GM19193 (cell line): ENCODE results near the gene RYR2.

Experiments
- POLR2A ChIP-seq: IDR thresholded peaks from 4 replicates; pipeline ENCODE4 v1.6.1; 2011; ENCODE audit not compliant: insufficient read depth, insufficient read length; ENCODE audit errors: extremely low read depth

Gene RYR2

DNA sequence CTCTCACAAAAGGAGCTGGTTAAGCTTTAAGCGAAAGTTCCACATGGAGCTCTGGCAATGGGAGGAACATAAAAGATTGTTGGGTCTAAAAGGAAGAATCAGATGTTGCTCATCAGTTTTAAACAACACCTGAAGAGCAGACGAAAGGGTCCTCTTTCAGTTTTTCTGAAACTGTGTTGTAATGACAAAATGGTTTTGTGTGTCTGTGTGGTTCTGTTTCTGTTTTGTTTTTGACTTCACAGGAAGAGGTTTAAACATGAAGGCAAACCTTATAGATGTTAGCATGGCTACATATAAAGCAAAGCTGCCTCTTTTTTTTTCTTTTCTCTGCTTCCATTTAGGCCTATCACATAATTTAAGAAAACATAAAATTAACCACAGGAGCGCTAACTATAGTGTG, 712.6 kb downstream of the RYR2 start:
- TF ChIP-seq POLR2A = no peak

DNA sequence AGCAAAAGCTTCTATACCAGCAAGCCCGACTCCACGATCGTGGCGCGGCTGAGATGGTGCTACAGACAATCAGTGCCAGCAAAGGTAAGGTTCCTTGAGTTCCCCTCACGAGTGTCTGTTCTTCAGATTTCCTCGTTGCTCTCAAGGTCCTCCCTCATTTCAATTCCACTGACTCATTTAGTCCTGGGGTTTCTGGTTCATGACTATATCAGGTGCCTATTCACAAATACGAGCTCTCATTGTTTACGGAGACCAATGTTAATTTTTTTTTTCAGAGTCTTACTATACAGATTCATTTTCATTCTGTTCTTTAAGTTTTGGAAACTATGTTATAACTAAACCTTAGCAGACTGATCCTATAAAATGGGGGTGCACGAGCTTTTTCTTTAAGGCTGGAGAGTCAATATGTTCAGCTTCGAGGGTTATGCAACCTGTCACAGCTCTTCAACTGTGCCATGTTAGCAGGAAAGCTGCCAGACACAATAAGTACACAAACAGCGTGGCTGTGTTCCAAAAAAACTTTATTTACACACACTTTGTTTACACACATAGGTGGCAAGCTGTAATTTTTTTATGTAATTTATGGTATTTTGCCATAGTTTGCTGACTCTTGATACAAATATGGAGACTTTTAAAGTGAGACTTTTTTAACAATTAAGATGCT, 714.5 kb downstream of the RYR2 start:
- TF ChIP-seq POLR2A = no peak

DNA sequence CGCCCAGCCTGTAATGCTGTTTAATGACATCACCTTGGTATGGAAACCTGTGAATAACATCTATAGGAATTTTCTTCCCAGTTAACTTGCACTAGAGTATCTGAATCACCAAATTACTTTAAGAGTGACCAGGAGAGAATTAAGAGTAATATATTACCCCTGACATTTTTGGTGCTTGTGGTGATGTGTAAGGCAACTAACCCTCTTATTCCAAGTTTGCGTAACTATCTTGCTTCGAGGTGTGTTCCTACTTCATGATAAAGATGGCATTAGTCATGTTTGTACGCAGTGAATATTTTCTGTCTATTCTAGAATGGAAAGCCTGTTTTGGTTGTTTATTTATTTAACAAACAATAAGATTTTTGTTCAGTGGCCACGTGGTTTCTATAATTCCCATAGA, 717.4 kb downstream of the RYR2 start:
- no peak for TF ChIP-seq POLR2A

DNA sequence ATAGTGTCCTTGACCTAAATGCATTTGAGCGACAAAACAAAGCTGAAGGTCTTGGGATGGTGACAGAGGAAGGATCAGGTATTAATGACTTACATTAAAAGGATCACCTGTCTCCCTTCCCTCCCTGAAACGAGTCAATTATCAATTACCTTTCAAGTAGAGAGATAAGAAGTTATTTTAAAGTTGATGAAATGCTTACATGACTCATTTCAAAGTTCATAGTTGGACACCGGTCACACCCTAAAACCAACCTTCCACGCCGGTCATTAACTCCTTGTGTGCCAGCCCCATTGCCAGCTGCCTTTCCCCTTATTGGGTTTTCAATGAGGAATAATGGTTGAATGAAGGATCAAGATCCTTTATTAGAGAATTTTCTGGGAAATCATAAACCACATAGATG, 719.0 kb downstream of the RYR2 start:
- TF ChIP-seq POLR2A = no peak

DNA sequence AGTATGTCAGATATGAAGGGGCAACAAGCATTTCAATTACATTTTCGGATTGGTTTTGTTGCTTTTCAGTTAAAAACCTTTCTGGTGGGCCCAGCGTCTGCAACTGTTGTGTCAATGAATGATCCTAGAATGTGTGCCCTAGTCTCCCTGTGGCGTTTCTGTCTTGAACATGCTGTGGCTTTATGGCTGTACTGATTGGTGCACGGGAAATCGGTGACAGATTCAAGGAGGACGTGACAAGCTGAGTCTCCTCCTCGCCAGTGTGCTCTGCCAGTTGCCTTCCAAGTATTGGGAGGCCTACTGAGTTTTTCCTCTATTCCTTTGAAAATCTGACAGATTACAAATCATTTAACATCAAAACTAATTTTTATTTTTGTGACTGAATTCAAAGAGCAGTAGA, 721.2 kb downstream of the RYR2 start:
- TF ChIP-seq POLR2A = no peak

DNA sequence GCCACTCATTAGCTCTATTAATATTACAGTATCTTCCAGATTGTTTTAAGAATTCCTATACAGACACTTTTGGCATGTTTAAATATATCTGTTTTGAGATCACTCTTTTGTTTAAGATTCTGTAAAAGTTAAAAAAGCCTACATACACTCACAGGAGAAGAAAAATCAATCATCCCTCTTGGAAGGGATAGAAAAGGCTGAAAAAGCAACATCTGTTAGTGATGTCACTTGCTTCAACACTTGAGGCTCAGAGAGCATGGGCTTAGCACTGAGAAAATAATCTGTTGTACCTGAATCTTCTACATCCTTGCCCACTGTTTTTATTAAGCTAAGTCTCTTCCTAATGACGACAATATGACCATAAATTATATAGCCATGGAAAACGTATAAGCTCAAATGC, 721.8 kb downstream of the RYR2 start:
- TF ChIP-seq POLR2A = no peak

DNA sequence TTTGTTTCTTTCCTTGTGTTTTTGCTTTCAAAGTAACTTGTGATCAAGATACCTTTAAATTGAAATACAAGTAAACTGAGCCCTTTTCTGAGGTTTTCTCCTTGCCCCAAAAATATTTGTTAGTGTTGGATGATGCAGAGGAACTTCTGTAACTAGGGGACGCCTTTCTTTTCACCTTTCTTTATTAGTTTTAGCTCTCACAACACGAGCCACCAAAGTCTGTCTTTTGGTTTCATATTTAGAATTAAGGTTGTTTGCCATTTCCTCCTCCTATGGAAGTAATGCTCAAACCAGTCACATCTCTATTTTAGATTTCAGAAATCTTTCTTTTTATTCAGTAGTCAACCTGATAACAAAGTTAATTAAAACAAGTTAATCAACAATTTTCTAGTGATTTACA, 727.9 kb downstream of the RYR2 start:
- TF ChIP-seq POLR2A = no peak

DNA sequence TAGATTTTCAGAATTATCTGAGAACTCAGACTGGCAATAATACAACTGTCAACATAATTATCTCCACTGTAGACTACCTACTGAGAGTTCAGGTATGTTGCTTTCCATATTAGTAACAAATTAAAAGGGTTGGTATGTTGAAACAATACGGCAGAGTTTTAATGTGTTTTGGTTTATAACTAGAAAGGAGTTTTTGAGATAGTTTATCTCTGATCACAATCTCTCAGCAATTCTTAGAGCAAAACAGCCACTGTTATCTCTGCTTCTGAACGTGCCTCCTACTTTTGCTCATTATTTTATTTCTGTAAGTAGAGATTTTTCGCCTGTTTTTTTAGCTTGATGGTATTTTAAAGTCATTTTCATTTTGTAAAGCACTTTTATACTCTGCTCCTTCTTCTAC, 730.0 kb downstream of the RYR2 start:
- TF ChIP-seq POLR2A = no peak

DNA sequence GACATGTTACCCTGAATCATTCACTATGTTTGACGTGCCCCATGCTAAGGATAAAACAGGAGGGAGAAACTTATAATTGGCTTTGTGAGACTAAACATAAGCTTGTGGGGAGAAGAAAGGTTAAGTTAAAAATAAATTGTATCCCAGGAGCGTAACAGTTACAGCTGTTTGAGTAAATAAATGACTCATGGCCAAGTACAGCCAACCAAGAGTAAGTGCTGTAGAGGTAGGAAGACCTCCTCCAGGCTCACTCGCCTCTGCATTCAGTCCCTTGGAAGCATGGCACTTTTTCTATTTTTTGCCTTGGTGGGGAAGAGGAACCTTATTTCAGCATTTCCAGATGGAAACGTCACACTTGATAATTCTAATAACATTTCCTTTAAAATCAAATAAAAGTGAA, 732.3 kb downstream of the RYR2 start:
- TF ChIP-seq POLR2A = no peak

DNA sequence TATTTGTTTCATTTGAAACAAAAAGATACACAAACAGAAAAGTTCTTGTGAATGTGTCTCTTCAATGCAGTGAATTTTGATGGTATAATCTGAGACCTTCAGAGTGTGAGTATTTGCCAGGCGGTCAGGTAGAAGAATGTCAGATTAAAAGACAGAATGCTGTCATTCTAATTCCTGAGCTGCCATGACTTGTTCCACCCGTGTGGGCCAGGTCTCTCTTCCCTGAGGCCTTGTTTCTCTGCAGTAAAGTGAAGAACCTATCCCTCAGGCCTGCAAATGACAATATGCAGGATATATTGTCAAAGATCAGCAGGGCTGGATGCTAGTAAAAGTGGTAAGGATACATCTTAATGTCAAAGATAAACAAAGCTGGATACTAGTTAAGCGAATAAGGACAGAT, 737.4 kb downstream of the RYR2 start:
- TF ChIP-seq POLR2A = no peak

DNA sequence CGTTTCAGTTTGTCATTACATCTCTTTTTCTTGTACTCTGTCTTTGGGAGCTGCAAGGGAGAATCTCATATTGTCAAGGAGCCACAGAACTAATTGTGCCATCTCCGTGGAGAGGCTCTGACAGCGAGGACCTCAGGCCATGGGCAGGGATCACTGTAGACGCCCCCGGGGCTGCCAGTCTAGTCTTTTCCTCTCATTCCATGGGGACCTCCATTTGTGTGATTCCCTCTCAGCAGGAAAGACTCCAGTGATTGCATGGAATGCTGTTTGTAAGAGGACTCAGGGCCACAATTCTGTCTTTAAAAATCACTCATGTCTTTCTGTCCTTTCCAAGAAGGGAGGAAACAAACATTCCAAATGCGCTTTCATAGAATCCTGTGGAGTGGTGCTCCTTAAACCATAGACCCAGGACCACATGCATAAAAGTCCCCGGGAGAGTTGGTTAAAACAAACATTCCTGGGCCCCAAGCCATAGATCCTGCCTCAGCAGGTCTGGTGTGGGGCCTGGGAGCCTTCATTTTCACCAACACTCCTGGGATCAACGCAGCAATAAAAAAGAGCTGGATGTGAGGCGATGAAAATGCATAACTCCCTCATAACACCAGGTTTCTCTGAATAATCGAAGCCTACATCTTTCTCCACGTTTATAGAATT, 744.2 kb downstream of the RYR2 start:
- TF ChIP-seq POLR2A = no peak

DNA sequence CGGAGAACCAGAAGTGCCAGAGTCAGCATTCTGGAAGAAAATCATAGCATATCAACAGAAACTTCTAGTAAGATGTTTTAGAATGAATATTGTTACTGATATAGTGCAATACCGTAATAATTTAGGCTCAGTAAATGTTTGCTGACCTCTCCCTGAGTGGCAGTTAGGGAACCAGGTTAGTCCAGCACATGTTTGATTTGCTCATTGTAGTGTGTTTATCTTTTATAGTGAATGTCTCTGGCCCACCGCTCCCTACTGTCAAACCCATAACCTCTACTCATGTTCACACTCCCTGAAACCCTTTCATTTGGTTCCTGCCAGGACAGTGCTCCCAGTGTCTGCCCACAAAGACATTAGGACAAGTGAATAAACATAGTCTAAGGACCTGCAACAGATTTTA, 746.1 kb downstream of the RYR2 start:
- no peak for TF ChIP-seq POLR2A

DNA sequence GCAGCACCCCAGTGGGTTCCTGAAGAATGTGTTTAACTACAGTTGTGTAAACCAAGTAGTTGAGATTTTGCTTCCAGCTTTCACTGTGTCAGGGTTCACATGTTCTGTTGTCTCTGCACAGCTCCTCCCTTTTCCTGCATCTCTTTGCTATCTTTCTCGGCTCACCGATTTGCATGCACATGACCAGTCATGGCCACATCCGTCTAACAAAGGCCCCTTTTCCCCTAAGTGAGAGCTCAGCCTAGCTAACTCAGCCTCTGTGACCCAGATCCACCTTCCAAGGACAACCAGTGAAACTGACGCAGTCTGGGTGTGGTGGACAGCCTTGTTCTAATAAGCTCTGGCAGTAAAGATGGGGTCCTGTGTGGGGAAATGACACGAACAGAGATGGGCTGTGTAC, 747.6 kb downstream of the RYR2 start:
- no peak for TF ChIP-seq POLR2A

DNA sequence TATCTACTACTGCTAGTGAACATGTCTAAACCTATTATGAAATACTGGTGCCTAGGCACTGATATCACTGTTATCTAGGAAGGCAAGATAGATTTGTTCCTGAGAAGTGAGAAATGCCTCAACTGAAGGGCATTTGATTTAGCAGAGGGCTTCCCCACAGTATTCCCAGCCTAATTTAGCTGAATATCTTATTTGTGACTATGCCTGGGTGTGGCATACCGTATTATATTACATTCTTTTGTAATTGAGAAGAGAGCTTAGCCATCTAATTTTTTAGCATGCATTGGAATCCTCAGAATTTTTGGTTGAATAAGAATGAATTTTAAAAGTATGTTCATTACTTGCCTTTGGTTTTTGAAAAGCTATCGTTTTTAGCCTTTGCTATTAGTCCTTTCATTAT, 749.6 kb downstream of the RYR2 start:
- no peak for TF ChIP-seq POLR2A

DNA sequence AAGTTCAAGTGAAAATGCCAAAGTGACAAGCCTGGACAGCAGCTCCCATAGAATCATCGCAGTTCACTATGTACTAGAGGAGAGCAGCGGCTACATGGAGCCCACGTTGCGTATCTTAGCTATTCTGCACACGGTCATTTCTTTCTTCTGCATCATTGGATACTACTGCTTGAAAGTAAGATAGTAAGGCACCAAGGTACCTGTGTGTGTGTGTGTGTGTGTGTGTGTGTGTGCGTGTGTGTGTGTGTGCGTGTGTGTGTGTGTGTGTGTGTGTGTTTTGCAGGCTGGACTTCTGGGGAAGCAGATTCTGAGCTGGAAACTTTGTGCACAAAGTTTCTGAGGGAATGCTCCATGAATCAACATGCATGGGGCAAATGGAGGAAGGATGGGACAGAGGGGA, 750.2 kb downstream of the RYR2 start:
- TF ChIP-seq POLR2A = no peak

DNA sequence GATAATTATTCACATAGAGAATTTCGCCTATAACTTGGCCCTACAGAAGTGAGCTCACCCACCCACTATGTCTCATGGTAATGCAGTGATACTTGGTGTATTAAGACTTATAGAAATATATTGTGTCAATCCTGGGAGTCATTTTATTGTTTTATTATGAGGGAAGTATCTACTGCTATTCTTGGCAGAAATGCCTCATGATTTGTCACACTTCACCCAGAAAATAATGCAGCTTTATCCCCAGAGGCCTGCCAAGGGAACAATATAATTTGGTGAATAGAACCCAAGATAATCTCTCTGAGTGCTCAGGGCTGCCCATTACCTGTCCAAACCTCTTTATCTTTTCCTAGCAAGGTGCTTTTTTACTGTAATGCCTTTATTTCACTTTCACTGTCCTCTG, 750.7 kb downstream of the RYR2 start:
- no peak for TF ChIP-seq POLR2A

DNA sequence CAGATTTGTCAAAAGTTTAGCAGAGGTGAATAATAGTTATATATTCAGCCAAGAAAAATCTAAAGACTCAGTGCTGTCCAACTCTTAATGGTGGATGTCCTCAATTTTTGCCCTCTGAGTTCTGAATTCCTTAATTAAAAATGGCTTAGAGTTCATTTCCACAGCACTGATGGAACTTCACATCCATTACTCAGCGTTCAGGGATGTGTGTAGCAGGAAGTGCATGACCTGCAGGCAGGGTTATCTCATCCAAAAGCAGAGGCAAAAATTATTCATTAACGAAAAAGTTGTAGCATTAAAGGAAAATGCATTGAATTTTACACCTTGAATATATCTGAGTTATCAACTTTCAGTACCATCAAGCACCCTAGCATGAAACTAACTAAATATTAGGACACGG, 752.1 kb downstream of the RYR2 start:
- TF ChIP-seq POLR2A = no peak
